MCF 10A (cell line): ENCODE data around the gene FGF7. TPM values are rescaled to one million over a fixed set of nuclear protein-coding genes. Genes with fewer than 3 reads are reported as not detected.

Source experiments
- BruUV-seq: library from RNA; stranded (reverse); fragments of 400-500 nt; replicated peaks from 2 replicates; lab custom pipeline; 2021; lab: Mats Ljungman, UMichigan
- CTCF ChIA-PET: fragments of 300-600 bp; sonication (Branson Sonifier 250); formaldehyde crosslinking; extraction: SDS; loops from one replicate; lab custom pipeline; 2021; ENCODE audit warnings: antibody characterized with exemption, inconsistent platforms; lab: Yijun Ruan, JAX
- POLR2A ChIA-PET: fragments of 300-600, 350-650 bp; sonication (Branson Sonifier 250); formaldehyde crosslinking; extraction: SDS; loops from one replicate; lab custom pipeline; 2020; ENCODE audit warnings: antibody characterized with exemption, inconsistent platforms; lab: Yijun Ruan, JAX
- DNase-seq: peaks from one replicate; pipeline ENCODE4 v3.0.0-alpha.2; 2018; ENCODE audit not compliant: unreplicated experiment
- H3K27ac Mint-ChIP-seq: one replicate; pipeline ENCODE4 v1.8.0; 2022; ENCODE audit warnings: mild to moderate bottlenecking, low read depth, mixed read lengths; ENCODE audit not compliant: unreplicated experiment
- H3K27me3 Mint-ChIP-seq: one replicate; pipeline ENCODE4 v1.8.0; 2022; ENCODE audit warnings: mixed read lengths; ENCODE audit not compliant: insufficient read depth, unreplicated experiment
- H3K36me3 Mint-ChIP-seq: one replicate; pipeline ENCODE4 v1.8.0; 2022; ENCODE audit warnings: mild to moderate bottlenecking, moderate library complexity, mixed read lengths; ENCODE audit not compliant: insufficient read depth, unreplicated experiment
- H3K4me1 Mint-ChIP-seq: one replicate; pipeline ENCODE4 v1.8.0; 2022; ENCODE audit warnings: mixed read lengths; ENCODE audit not compliant: insufficient read depth, unreplicated experiment
- H3K4me3 Mint-ChIP-seq: one replicate; pipeline ENCODE4 v1.8.0; 2022; ENCODE audit warnings: mild to moderate bottlenecking, moderate library complexity, mixed read lengths; ENCODE audit not compliant: unreplicated experiment
- H3K9me3 Mint-ChIP-seq: one replicate; pipeline ENCODE4 v1.8.0; 2022; ENCODE audit warnings: mixed read lengths; ENCODE audit not compliant: unreplicated experiment
- intact Hi-C: fragments of 100-400 bp; cut with micrococcal nuclease; formaldehyde crosslinking; loops from 2 replicates; pipeline ENCODE4 v1.14.1; 2022
- total RNA-seq: library from RNA; stranded (reverse); gene quantifications from 2 replicates; pipeline ENCODE4 v1.2.3, GENCODE V29; 2022
- TF ChIP-seq, protein P1 (sequence below): fragments of 200-600 bp; IDR thresholded peaks from one replicate; pipeline ENCODE4 v1.8.0; 2022; ENCODE audit warnings: antibody characterized with exemption, mild to moderate bottlenecking; ENCODE audit not compliant: unreplicated experiment

The FGF7 gene
- total RNA-seq, 1 experiment from 2014 or later = 0.21 TPM

DNA sequence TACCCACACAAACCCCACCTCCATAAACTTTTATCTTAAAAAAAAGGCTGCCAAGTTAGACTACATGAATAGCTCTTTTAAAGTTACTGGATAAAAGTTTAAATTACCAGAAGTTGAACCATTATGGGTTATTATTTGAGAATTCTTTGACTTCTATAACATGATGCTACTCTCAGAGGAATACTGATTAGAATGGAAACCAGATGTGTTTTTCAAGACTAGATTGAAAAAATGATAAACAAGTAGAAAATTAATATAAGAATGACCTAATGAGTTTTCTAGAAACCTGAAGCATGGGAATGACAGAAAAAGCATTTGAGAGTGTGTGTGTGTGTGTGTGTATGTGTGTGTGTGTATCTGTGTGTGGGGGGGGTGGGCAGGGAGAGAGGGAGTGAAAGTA, 12.4 kb upstream of the FGF7 start:
- no peaks in the 10 kb centered on the region for H3K27me3 Mint-ChIP-seq
- POLR2A ChIA-PET = no interaction called here

DNA sequence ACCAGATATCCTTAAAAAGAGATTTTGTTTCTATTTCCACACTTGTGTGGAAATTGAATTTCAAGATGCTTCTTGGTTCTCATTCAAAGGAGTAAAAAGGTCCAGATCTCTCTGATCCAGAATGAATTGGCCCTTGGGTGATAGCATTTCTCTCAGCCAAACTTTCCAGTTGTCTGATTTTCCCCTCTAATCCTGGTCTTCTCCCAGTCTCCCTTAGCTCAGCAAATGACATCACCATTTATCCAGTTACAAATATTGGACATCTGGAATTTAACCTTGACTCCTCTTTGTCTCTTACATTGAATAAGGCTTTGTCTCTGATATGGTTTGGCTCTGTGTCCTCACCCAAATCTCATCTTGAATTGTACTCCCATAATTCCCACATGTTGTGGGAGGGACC, 10.2 kb upstream of the FGF7 start:
- H3K4me3 Mint-ChIP-seq = no peak overlapping the region
- ChIA-PET POLR2A (interaction anchor here (0.6 to 1.0 kb wide), 2 partner anchors 9 to 29 kb away, joined by 3 read pairs; no protein-coding TSS in a partner anchor), CTCF (interaction anchor here (0.6 to 2.3 kb wide), 4 partner anchors 10 to 639 kb away, joined by 3 to 15 read pairs (median 4); partner anchors contain the start of gene FGF7)
- H3K27me3 Mint-ChIP-seq = no peaks in the 10 kb centered on the region
- intact Hi-C loops = no loop called here
- H3K27ac Mint-ChIP-seq = no peak overlapping the region
- H3K36me3 Mint-ChIP-seq = no peaks in the 10 kb centered on the region
- H3K9me3 Mint-ChIP-seq = no peaks in the 10 kb centered on the region
- H3K4me1 Mint-ChIP-seq = peaks cover 19% of the 10 kb centered on the region
- no peak for DNase-seq
- BruUV-seq = no TSS peak
- TF ChIP-seq, protein P1, sequence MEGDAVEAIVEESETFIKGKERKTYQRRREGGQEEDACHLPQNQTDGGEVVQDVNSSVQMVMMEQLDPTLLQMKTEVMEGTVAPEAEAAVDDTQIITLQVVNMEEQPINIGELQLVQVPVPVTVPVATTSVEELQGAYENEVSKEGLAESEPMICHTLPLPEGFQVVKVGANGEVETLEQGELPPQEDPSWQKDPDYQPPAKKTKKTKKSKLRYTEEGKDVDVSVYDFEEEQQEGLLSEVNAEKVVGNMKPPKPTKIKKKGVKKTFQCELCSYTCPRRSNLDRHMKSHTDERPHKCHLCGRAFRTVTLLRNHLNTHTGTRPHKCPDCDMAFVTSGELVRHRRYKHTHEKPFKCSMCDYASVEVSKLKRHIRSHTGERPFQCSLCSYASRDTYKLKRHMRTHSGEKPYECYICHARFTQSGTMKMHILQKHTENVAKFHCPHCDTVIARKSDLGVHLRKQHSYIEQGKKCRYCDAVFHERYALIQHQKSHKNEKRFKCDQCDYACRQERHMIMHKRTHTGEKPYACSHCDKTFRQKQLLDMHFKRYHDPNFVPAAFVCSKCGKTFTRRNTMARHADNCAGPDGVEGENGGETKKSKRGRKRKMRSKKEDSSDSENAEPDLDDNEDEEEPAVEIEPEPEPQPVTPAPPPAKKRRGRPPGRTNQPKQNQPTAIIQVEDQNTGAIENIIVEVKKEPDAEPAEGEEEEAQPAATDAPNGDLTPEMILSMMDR = no peak

More for the DNA sequence above, 12.4 kb upstream of the FGF7 start:
- no peak for DNase-seq
- Mint-ChIP-seq H3K36me3 (no peaks in the 10 kb centered on the region), H3K9me3 (no peaks in the 10 kb centered on the region), H3K4me3 (no peak overlapping the region), H3K4me1 (peaks cover 7% of the 10 kb centered on the region), H3K27ac (no peak overlapping the region)
- intact Hi-C loops = no loop called here
- TF ChIP-seq, protein P1 = no peak
- no TSS peak for BruUV-seq
- CTCF ChIA-PET = interaction anchor here (0.5 to 0.8 kb wide), 3 partner anchors 11 to 1791 kb away, joined by 3 to 5 read pairs (median 4); no protein-coding TSS in a partner anchor

DNA sequence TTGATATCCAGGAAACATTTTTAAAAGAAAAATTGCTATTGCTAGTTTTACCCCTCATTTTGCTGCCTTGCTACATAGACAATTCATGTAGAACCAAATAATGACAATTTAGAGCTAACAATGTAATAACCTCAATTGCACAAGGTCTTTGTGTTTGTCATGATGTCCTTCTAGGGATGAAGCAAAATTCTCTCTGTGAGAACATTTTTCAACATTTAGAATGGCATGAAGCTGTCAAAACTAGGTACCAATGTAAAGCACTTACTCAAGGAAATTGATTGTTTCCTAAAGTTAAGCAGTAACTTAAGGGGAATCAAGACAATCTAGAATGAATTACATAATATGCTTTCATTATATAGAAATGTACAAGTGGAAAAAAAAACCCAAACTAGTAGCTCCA, 7.9 kb upstream of the FGF7 start:
- POLR2A ChIA-PET = interaction anchor here (0.5 kb wide), 1 partner anchor 264 kb away, joined by 5 read pairs; no protein-coding TSS in a partner anchor
- TF ChIP-seq, protein P1 = no peak
- Mint-ChIP-seq H3K4me1 (peaks cover 19% of the 10 kb centered on the region), H3K9me3 (no peaks in the 10 kb centered on the region), H3K27me3 (no peaks in the 10 kb centered on the region), H3K27ac (no peak overlapping the region), H3K4me3 (no peak overlapping the region), H3K36me3 (no peaks in the 10 kb centered on the region)
- CTCF ChIA-PET = interaction anchor here (1.2 kb wide), 2 partner anchors 10 to 179 kb away, joined by 3 to 4 read pairs; no protein-coding TSS in a partner anchor
- no TSS peak for BruUV-seq
- peak; percentile 8 for DNase-seq
- intact Hi-C loops = no loop called here

DNA sequence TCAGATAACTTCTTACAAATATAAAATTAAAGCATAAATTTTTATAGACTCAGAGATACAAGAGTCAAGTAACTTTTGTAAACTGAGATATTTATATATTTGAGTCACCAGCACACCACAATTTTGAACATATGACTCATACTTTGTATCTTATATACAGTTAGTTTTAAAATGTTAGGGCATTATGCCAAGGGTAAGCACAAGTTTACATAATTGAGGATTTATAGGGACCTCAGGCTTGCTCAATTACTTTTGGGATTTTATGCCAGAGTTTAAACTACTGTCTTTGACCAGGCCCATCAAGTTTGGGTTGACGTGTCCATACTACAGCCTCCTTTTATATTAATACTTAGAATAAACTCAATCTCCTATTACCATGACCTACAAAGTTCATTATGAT, 7.4 kb upstream of the FGF7 start:
- TF ChIP-seq, protein P1 = no peak
- ChIA-PET POLR2A (no interaction called here), CTCF (interaction anchor here (1.2 kb wide), 1 partner anchor 10 kb away, joined by 4 read pairs; no protein-coding TSS in a partner anchor)
- BruUV-seq = no TSS peak
- DNase-seq = peak; percentile 88
- Mint-ChIP-seq H3K36me3 (no peaks in the 10 kb centered on the region), H3K4me1 (peaks cover 19% of the 10 kb centered on the region), H3K27me3 (no peaks in the 10 kb centered on the region), H3K27ac (no peak overlapping the region), H3K4me3 (no peak overlapping the region), H3K9me3 (no peaks in the 10 kb centered on the region)
- intact Hi-C loops = no loop called here
